ENCODE measurements around the gene TPM3. TPM values are rescaled to one million over a fixed set of nuclear protein-coding genes. Genes with fewer than 3 reads are reported as not detected.

The TPM3 gene
- total and polyA plus RNA-seq, 2 of the 8 experiments (the other 6 are each of a cell fraction or from before 2014, with no cell fraction given), result 278 to 572 TPM

DNA sequence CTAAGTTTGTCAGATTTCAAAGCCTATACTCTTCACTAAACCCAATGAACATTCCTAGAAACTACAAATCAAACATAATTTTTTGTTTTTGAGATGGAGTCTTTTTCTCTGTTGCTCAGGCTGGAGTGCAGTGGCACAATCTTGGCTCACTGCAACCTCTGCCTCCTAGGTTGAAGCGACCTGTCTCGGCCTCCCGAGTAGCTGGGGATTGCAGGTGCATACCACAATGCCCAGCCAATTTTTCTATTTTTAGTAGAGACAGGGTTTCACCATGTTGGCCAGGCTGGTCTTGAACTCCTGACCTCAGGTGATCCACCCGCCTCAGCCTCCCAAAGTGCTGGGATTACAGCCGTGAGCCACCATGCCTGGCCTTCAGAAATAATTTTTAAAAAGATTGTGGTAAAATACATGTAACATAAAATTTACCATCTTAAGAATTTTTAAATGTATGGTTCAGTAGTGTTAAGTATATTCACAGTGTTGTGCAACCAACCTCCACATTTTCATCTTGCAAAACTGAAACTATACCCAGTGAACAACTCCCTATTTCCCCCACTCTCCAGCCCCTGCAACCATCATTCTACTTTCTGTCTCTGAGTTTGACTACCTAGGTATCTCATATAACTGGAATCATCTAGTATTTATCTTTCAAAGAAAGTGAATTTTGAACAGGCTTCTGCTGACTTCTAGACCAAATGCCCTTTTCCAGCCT, 16.9 kb upstream of the TPM3 start:
- H3K27ac ChIP-seq (ENCODE audit: low read depth, low read length), result no peak overlapping the region
- peaks cover 0 to 6% of the 10 kb centered on the region in 2 experiments for H4K20me1 ChIP-seq (replicated peaks in 1 of 2; ENCODE audit: control insufficient read depth in 1 of 2, insufficient read depth in 2 of 2, low read length in 2 of 2)
- CTCF ChIA-PET (ENCODE audit: partially characterized antibody), result interaction anchor here (0.9 to 1.9 kb wide), 4 partner anchors 9 to 63 kb away, joined by 3 to 4 read pairs (median 4); no protein-coding TSS in a partner anchor
- no peak overlapping the region for H3K4me2 ChIP-seq (ENCODE audit: insufficient read depth in 1 of 2, low read depth in 2 of 2, low read length in 2 of 2)
- WGBS, 2 experiments (ENCODE audit: extremely low coverage in 1 of 2, insufficient coverage in 1 of 2, insufficient read length in 1 of 2, insufficient replicate concordance in 2 of 2, low coverage in 1 of 2, low lambda C conversion rate in 2 of 2, missing lambda C conversion rate in 1 of 2), result 96% methylated on average over 5 of the region's 5 CpGs; no CpG with 5 or more reads in 1 of the 2 experiments
- no peak overlapping the region for H2BK15ac ChIP-seq (ENCODE audit: low read length)
- no peak overlapping the region for H4K91ac ChIP-seq (replicated peaks; ENCODE audit: insufficient read length, low read length)
- no peaks in the 10 kb centered on the region for H3K9me3 ChIP-seq (ENCODE audit: insufficient read depth in 2 of 2, low read depth in 1 of 2, low read length in 1 of 2)
- H3K4me1 ChIP-seq (replicated peaks in 1 of 4; ENCODE audit: control insufficient read depth in 3 of 4, insufficient read depth in 4 of 4, low read length in 3 of 4), result no peaks in the 10 kb centered on the region
- H3K79me1 ChIP-seq (ENCODE audit: low read depth, low read length), result no peaks in the 10 kb centered on the region; the same call in 1 of the 2 replicates
- no peaks in the 10 kb centered on the region for H3K27me3 ChIP-seq (replicated peaks in 1 of 4; ENCODE audit: control insufficient read depth in 3 of 4, extremely low read depth in 1 of 4, insufficient read depth in 3 of 4, low read length in 3 of 4)
- H3K14ac ChIP-seq (ENCODE audit: insufficient read length), result no peak overlapping the region
- H2AFZ ChIP-seq (ENCODE audit: low read length), result no peak overlapping the region
- FAIRE-seq, result no peak
- POLR2A ChIA-PET (ENCODE audit: partially characterized antibody), result interaction anchor here (0.6 to 3.9 kb wide), 5 partner anchors 10 to 243 kb away, joined by 3 to 32 read pairs (median 8); partner anchors contain the start of gene UBAP2L
- no peak overlapping the region for H2BK5ac ChIP-seq (ENCODE audit: low read depth, low read length)
- H4K8ac ChIP-seq (ENCODE audit: extremely low read depth, insufficient read depth, low read length), result no peak overlapping the region
- H4K5ac ChIP-seq (ENCODE audit: insufficient read length, low read depth, low read length), result no peak overlapping the region
- no peak for DNase-seq (ENCODE audit: low read depth in 1 of 2, low spot score in 2 of 2)
- H3K36me3 ChIP-seq (ENCODE audit: control insufficient read depth in 2 of 4, insufficient read depth in 4 of 4, low read length in 3 of 4), result peaks cover 21 to 75% (median 51%) of the 10 kb centered on the region in 4 experiments
- H2BK120ac ChIP-seq (replicated peaks; ENCODE audit: low read depth, low read length), result no peak overlapping the region
- H2AK5ac ChIP-seq (ENCODE audit: low read depth, low read length), result no peak overlapping the region
- H3K4ac ChIP-seq (replicated peaks; ENCODE audit: insufficient read length, low read depth, low read length), result no peak overlapping the region
- no peaks in the 10 kb centered on the region for H3K23me2 ChIP-seq (ENCODE audit: low read depth, low read length)
- TF ChIP-seq CHD2 (IDR thresholded peaks at IDR 0.05; ENCODE audit: low read length) (no peak), ZNF274 (IDR thresholded peaks at IDR 0.05; ENCODE audit: borderline replicate concordance, extremely low read depth, low read length) (no peak), NANOG (IDR thresholded peaks at IDR 0.05; ENCODE audit: insufficient read depth, low read depth, low read length, poor library complexity, severe bottlenecking) (no peak), CEBPB (IDR thresholded peaks at IDR 0.05; ENCODE audit: low read depth, low read length) (no peak), TAF1 (IDR thresholded peaks at IDR 0.05; ENCODE audit: low read depth, low read length) (no peak), ASH2L (IDR thresholded peaks at IDR 0.05; ENCODE audit: low read length) (no peak), MAFK (IDR thresholded peaks at IDR 0.05; ENCODE audit: low read depth, low read length) (no peak)
- H3K9ac ChIP-seq (replicated peaks in 1 of 4; ENCODE audit: extremely low read depth in 1 of 4, low read depth in 3 of 4, low read length in 3 of 4), result no peak overlapping the region
- H3K18ac ChIP-seq (ENCODE audit: extremely low read depth, low read length), result no peak overlapping the region
- no peaks in the 10 kb centered on the region for H3K79me2 ChIP-seq (ENCODE audit: control insufficient read depth in 1 of 2, insufficient read depth in 2 of 2, low read length in 2 of 2)
- H2BK12ac ChIP-seq (ENCODE audit: low read depth, low read length), result no peak overlapping the region
- no peak overlapping the region for H3K56ac ChIP-seq (replicated peaks; ENCODE audit: insufficient read length, low read depth, low read length)
- no peak overlapping the region for H3K23ac ChIP-seq (ENCODE audit: insufficient read length)
- H2BK20ac ChIP-seq (ENCODE audit: low read length), result no peak overlapping the region
- no peak overlapping the region for H3K4me3 ChIP-seq (ENCODE audit: extremely low read depth in 1 of 4, insufficient read depth in 2 of 4, low read depth in 3 of 4, low read length in 4 of 4)
